Measurements from ENCODE around the gene COBL. TPM values are rescaled to one million over a fixed set of nuclear protein-coding genes. Genes with fewer than 3 reads are reported as not detected.

Gene COBL
- total and polyA plus RNA-seq, 2 of the 4 experiments (the other 2 are of a cell fraction): under 0.01 TPM; not detected in 1

DNA sequence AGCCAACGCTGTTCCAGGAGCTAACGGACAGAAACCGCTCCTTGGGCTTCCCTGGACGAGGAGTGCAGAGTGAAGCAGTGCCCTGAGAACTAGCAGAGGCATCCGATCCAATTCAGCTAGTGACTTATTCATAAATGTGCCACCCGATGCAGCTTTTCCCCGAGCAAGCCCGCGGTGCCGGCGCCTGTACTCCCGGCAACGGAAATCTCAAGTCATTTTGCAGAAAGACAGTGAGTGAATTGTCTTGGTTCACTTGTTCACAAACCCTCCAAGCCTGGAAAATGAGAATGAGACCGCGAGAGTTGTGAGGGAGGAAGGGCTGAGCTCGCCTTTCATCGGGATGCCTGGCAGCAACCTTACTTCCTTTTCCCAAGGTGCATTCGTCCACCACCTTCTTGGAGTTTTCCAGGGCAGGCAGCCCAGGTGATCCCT is 87.5 kb downstream of the COBL start:
- dilution Hi-C loops (cut with HindIII; ENCODE audit: low sequenced_read_pairs, unreplicated experiment): no loop called here
- Histone ChIP-seq H3K4me2 (ENCODE audit: low read depth, low read length) (no peak overlapping the region), H3K56ac (ENCODE audit: extremely low read depth, insufficient read depth, low read length) (no peak overlapping the region), H4K20me1 (ENCODE audit: insufficient read depth, low read length) (no peaks in the 10 kb centered on the region), H2AK5ac (ENCODE audit: low read depth, low read length) (no peak overlapping the region), H3K4me3 (ENCODE audit: insufficient read depth, low read depth, low read length) (no peak overlapping the region), H2AK9ac (replicated peaks; ENCODE audit: low read depth, low read length, poor library complexity) (no peak overlapping the region), H3K36me3 (ENCODE audit: control insufficient read depth, insufficient read depth, low read length) (no peaks in the 10 kb centered on the region), H4K91ac (ENCODE audit: insufficient read depth, low read depth, low read length) (no peak overlapping the region), H4K5ac (ENCODE audit: low read depth, low read length) (no peak overlapping the region), H3K9ac (ENCODE audit: low read depth, low read length) (no peak overlapping the region), H2BK15ac (ENCODE audit: low read depth, low read length) (no peak overlapping the region), H3K4me1 (ENCODE audit: control insufficient read depth, insufficient read depth, low read length) (no peaks in the 10 kb centered on the region), H3K27ac (ENCODE audit: insufficient read depth, low read length) (no peak overlapping the region), H3K18ac (ENCODE audit: low read depth, low read length) (no peak overlapping the region), H3K79me1 (ENCODE audit: low read depth in 1 of 2, low read length in 2 of 2) (no peaks in the 10 kb centered on the region), H4K8ac (ENCODE audit: low read depth in 2 of 2, low read length in 2 of 2) (no peak overlapping the region), H2AFZ (replicated peaks; ENCODE audit: low read length, poor library complexity) (no peak overlapping the region), H3K23ac (ENCODE audit: low read depth, low read length) (no peak overlapping the region), H2BK120ac (ENCODE audit: low read depth, low read length) (no peak overlapping the region), H2BK5ac (ENCODE audit: low read depth, low read length, poor library complexity, severe bottlenecking) (no peak overlapping the region), H3K9me3 (ENCODE audit: control insufficient read depth, insufficient read depth, low read length) (no peaks in the 10 kb centered on the region), H3K4ac (ENCODE audit: low read depth, low read length) (no peak overlapping the region), H3K27me3 (ENCODE audit: control insufficient read depth, insufficient read depth, low read length) (no peaks in the 10 kb centered on the region), H3K14ac (replicated peaks; ENCODE audit: low read depth, low read length) (no peak overlapping the region), H3K9me1 (ENCODE audit: insufficient read depth, low read length) (no peaks in the 10 kb centered on the region), H2BK20ac (ENCODE audit: low read depth, low read length) (no peak overlapping the region)
- 47% methylated on average over 5 of the region's 18 CpGs; no CpG with 5 or more reads in 1 of the 2 experiments for WGBS, 2 experiments (ENCODE audit: extremely low coverage in 2 of 2, insufficient read length in 1 of 2)
- TF ChIP-seq POLR2A (IDR thresholded peaks at IDR 0.05; ENCODE audit: low read depth, low read length) (no peak), MAZ (IDR thresholded peaks at IDR 0.05; ENCODE audit: borderline replicate concordance, low read depth, low read length) (no peak), RFX5 (IDR thresholded peaks at IDR 0.05; ENCODE audit: low read depth, low read length) (no peak), RCOR1 (IDR thresholded peaks at IDR 0.05; ENCODE audit: insufficient replicate concordance, low read length) (no peak), SMC3 (IDR thresholded peaks at IDR 0.05; ENCODE audit: low read depth, low read length) (no peak), FOS (IDR thresholded peaks at IDR 0.05; ENCODE audit: low read depth, low read length) (no peak), CEBPB (IDR thresholded peaks at IDR 0.05; ENCODE audit: low read depth, low read length) (no peak), MAFK (IDR thresholded peaks at IDR 0.05; ENCODE audit: low read depth, low read length) (no peak), MXI1 (IDR thresholded peaks at IDR 0.05; ENCODE audit: borderline replicate concordance, low read depth, low read length) (no peak), CHD1 (IDR thresholded peaks at IDR 0.05; ENCODE audit: low read depth, low read length) (no peak), BHLHE40 (IDR thresholded peaks at IDR 0.05; ENCODE audit: low read depth, low read length) (no peak)
- TF ChIP-seq, protein P1, sequence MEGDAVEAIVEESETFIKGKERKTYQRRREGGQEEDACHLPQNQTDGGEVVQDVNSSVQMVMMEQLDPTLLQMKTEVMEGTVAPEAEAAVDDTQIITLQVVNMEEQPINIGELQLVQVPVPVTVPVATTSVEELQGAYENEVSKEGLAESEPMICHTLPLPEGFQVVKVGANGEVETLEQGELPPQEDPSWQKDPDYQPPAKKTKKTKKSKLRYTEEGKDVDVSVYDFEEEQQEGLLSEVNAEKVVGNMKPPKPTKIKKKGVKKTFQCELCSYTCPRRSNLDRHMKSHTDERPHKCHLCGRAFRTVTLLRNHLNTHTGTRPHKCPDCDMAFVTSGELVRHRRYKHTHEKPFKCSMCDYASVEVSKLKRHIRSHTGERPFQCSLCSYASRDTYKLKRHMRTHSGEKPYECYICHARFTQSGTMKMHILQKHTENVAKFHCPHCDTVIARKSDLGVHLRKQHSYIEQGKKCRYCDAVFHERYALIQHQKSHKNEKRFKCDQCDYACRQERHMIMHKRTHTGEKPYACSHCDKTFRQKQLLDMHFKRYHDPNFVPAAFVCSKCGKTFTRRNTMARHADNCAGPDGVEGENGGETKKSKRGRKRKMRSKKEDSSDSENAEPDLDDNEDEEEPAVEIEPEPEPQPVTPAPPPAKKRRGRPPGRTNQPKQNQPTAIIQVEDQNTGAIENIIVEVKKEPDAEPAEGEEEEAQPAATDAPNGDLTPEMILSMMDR (conservative IDR thresholded peaks at IDR 0.05; ENCODE audit: low read depth, low read length): no peak
- TF ChIP-seq, protein P2, sequence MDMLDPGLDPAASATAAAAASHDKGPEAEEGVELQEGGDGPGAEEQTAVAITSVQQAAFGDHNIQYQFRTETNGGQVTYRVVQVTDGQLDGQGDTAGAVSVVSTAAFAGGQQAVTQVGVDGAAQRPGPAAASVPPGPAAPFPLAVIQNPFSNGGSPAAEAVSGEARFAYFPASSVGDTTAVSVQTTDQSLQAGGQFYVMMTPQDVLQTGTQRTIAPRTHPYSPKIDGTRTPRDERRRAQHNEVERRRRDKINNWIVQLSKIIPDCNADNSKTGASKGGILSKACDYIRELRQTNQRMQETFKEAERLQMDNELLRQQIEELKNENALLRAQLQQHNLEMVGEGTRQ (IDR thresholded peaks at IDR 0.05; ENCODE audit: low read depth, low read length): no peak
- DNase-seq: no peak
- ChIA-PET CTCF (no interaction called here), POLR2A (ENCODE audit: unreplicated experiment) (no interaction called here)
- no TSS peak for BruUV-seq (replicated peaks)
- in situ Hi-C loops (cut with MboI; ENCODE audit: low sequenced_read_pairs): no loop called here
- intact Hi-C loops (cut with micrococcal nuclease): no loop called here
- no peak for ATAC-seq (ENCODE audit: low read depth)

Data from IMR-90 (cell line).